ENCODE results near the gene SAMHD1. TPM values are rescaled to one million over a fixed set of nuclear protein-coding genes. Genes with fewer than 3 reads are reported as not detected.

The SAMHD1 gene
- total and polyA plus RNA-seq, 2 of the 13 experiments (the other 11 are each of a cell fraction or from before 2014, with no cell fraction given) = 16.9 to 43.5 TPM

- TF ChIP-seq SKIL (CRISPR knock-in tag; IDR thresholded peaks at IDR 0.05; ENCODE audit: borderline replicate concordance) = no peak
- TF ChIP-seq HIVEP1 (CRISPR knock-in tag; IDR thresholded peaks at IDR 0.05) = no peak
- TF ChIP-seq PHF20 (CRISPR knock-in tag; IDR thresholded peaks at IDR 0.05) = 0 out of 2 replicates have a peak, but pooled peaks have one; percentile 30
- TF ChIP-seq ZBTB38 (CRISPR knock-in tag; IDR thresholded peaks at IDR 0.05) = no peak
- TF ChIP-seq ISX (CRISPR knock-in tag; conservative IDR thresholded peaks at IDR 0.05) = no peak
- no peak for TF ChIP-seq GATAD1 (CRISPR knock-in tag; IDR thresholded peaks at IDR 0.05)
- TF ChIP-seq WIZ (CRISPR knock-in tag; IDR thresholded peaks at IDR 0.05) = 0 out of 2 replicates have a peak, but pooled peaks have one; percentile 59
- no peak for TF ChIP-seq NFE2L1 (CRISPR knock-in tag; IDR thresholded peaks at IDR 0.05; ENCODE audit: borderline replicate concordance)
- no peak for TF ChIP-seq ZNF234 (CRISPR knock-in tag; conservative IDR thresholded peaks at IDR 0.05)
- TF ChIP-seq TOPORS (CRISPR knock-in tag; IDR thresholded peaks at IDR 0.05) = no peak
- TF ChIP-seq ZBTB42 (CRISPR knock-in tag; IDR thresholded peaks at IDR 0.05) = no peak
- peak; percentile 35; the same call in 1 of the 2 replicates for TF ChIP-seq PHF8 (CRISPR knock-in tag; IDR thresholded peaks at IDR 0.05)
- 0 out of 2 replicates have a peak, but pooled peaks have one; percentile 16 for TF ChIP-seq UBTF (CRISPR knock-in tag; IDR thresholded peaks at IDR 0.05)
- peak; percentile 45; the same call in 1 of the 2 replicates for TF ChIP-seq PHF21A (CRISPR knock-in tag; IDR thresholded peaks at IDR 0.05)
- no peak for TF ChIP-seq FOXP1 (IDR thresholded peaks at IDR 0.05)
- TF ChIP-seq FOXP1 (CRISPR knock-in tag; IDR thresholded peaks at IDR 0.05) = no peak
- no peak for TF ChIP-seq NFAT5 (CRISPR knock-in tag; IDR thresholded peaks at IDR 0.05)
- TF ChIP-seq ATF2 (CRISPR knock-in tag; IDR thresholded peaks at IDR 0.05) = no peak
- TF ChIP-seq KDM3A (CRISPR knock-in tag; IDR thresholded peaks at IDR 0.05; ENCODE audit: low read depth) = no peak
- TF ChIP-seq HNRNPLL (IDR thresholded peaks at IDR 0.05; ENCODE audit: low read depth, low read length, poor library complexity, severe bottlenecking) = no peak
Measured at GRCh38 chr20:36969478-36970186, 18.1 kb upstream of the SAMHD1 start (continued).
